NOMO-1 treated with dmso at 0.1 percent for 144 hours (cell line): Measurements from ENCODE around the gene PRDX5.

Experiments
- DNase-seq: peaks from one replicate; lab custom pipeline; 2025; ENCODE audit not compliant: unreplicated experiment; lab: John Stamatoyannopoulos, UW

PRDX5 gene

GRCh38 chr11:64359712-64360445 lies 42.0 kb downstream of the PRDX5 start:
- peak; percentile 45 for DNase-seq

- DNase-seq, result peak; percentile 48
These were observed 42.6 kb downstream of the PRDX5 start for GRCh38 chr11:64360448-64360921.

- no peak for DNase-seq
These were observed 43.7 kb downstream of the PRDX5 start for GRCh38 chr11:64361659-64362058.

DNA sequence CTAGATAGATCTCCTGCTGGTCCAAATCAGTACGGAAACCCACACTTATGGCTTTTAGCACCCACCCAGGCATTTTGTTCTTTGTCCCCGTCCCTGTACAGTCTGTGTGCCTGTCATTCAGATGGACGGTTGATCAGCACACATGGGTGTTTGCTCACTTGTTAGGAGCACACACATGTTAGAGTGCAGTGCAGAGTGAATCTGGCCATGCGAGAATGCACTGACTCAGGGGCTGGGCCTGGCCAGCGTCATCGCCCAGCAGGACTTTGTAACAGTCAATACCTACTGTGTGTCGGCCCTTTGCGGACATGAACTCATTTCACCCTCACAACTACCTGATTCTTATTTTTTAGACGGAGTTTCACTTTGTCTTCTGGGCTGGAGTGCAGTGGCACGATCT lies 44.4 kb downstream of the PRDX5 start:
- no peak for DNase-seq

DNA sequence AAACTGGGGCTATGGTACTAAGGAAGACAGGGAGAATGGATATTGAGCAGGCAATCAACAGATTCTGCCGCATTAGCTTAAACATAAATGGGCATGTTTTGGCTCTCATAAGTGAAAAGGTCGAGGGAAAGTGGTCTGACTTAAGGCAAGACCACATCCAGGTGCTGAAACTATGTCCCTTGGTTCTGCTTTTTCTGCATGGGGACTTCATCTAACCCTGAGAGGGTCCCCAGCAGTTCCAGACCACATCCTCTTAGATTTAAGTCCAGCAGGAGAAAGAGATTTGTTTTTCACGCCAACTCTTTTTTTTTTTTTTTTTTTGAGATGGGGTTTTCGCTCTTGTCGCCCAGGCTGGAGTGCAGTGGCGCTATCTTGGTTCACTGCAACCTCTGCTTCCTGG lies 46.5 kb downstream of the PRDX5 start:
- DNase-seq, result no peak

DNA sequence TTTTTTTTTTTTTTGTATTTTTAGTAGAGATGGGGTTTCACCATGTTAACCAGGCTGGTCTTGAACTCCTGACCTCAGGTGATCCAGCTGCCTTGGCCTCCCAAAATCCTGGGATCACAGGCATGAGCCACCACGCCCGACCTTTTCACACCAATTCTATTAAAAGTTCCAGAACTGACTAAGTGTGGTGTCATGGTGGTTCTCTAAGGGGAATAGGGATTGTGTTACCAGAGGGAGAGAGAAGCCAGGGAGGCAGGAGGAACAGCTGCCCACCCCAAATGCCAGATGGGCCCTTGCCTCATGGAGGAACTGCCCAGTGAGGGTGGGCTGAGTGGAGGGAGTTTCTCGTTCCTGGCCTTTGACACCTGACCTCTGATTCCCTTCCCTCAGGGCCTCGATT lies 47.0 kb downstream of the PRDX5 start:
- no peak for DNase-seq

- DNase-seq, result no peak
These were observed 48.8 kb downstream of the PRDX5 start for GRCh38 chr11:64366751-64367150.

- DNase-seq, result no peak
These were observed 50.2 kb downstream of the PRDX5 start for GRCh38 chr11:64367931-64368672.

GRCh38 chr11:64368673-64369074 lies 50.8 kb downstream of the PRDX5 start:
- DNase-seq, result no peak

GRCh38 chr11:64369440-64370421 lies 51.8 kb downstream of the PRDX5 start:
- no peak for DNase-seq

DNA sequence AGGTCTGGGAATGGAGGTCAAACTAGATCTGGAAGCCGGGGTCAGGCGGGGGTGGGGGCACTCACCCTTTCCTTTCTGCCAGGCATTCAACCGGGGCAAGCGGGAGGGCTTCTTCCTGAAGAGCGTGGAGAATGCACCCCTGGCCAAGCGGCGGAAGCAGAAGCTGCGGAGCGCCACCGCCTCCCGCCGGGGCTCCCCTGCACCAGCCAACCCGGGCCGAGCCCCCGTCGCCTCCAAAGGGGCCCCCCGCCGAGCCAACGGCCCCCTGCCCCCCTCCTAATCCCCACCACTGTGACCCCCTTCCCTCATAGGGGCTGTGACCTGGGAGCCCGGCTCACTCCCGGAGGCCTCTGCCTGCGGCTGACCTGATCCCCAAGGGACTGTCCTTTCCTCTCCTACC lies 53.3 kb downstream of the PRDX5 start:
- no peak for DNase-seq
